ENCODE results near the gene CCDC182. TPM values are rescaled to one million over a fixed set of nuclear protein-coding genes. Genes with fewer than 3 reads are reported as not detected.

The CCDC182 gene
- not detected for total RNA-seq

DNA sequence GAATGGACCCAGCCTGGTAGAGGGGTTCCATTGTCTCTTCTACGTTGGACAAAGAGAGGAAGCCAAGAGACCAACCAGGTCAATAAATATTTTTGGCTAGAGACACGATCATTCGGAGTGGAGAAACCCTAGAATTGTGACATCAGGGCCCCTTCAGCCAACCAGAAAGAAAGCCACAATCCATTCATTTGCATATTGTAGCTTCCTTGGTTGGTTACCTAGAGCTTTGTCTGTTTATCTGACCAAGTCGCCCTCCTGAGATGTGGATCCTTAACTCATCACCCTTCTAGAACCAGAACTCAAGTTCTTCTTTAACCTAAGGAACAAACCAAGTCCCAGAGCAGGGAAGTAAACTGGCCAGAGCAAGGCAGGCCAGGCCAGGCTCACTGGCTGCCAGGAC, at the start of gene CCDC182:
TSS of gene CCDC182 (minus strand) at position 58 of the 400 bp plus-strand sequence. CDS start at position 31, 27 bp downstream.
- no peak for DNase-seq (ENCODE audit: low read depth in 2 of 3, low spot score in 2 of 3)

DNA sequence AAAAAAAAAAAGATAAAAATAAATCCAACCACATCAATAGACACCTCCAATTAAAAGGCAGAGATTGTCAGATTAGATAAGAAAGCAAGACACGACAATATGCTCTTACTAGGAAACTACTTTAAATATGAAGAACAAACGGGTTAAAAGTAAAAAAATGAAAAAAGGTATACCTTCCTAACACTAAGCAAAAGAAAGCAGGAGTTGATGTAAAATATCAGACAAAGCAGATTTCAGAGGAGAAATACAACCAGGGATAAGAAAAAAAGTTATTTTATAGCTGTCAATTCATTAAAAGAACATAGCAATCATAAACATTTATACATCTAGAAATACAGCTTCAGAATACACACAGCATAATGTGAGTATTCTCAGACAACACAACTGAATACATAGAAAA, 49.7 kb upstream of the CCDC182 start:
- DNase-seq (ENCODE audit: low read depth in 2 of 3, low spot score in 2 of 3) = no peak

DNA sequence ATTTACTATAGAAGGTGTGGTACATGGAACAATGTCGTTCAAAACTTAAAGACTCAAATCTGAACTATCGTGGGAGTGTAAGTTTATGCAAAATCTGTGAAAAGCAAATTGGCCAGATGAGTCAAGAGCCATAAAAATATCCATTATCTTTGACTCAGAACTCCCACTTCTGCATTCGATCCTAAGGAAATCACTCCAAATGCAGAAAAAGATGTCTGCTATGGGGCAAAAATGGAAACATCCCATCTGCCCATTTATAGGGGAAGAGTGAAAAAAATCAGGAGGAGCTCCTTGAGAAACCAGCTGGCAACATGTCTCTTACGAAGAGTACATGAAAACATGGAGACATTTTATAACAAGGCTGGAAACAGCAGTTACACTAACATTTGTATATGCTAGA, 43.6 kb upstream of the CCDC182 start:
- no peak for DNase-seq (ENCODE audit: low read depth in 2 of 3, low spot score in 2 of 3)

DNA sequence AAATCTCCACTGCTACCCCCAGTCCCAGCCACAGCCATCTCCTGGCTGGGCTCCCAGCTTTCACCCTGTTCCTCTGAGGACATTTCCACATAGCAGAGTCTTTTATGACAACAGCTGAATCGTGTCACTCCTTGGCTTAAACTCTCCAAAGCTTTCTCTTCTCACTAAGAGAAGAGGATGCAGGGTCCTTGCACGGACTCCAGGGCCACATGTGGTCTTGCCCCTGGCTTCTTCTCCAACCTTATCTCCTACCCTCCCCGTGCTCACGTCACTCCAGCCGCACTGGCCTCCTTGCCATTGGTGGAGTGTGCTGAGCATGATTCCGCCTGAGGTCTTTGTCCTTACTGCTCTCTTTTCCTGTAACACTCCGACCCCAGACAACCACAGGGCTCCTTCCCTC, 39.9 kb upstream of the CCDC182 start:
- DNase-seq (ENCODE audit: low read depth in 2 of 3, low spot score in 2 of 3) = no peak

DNA sequence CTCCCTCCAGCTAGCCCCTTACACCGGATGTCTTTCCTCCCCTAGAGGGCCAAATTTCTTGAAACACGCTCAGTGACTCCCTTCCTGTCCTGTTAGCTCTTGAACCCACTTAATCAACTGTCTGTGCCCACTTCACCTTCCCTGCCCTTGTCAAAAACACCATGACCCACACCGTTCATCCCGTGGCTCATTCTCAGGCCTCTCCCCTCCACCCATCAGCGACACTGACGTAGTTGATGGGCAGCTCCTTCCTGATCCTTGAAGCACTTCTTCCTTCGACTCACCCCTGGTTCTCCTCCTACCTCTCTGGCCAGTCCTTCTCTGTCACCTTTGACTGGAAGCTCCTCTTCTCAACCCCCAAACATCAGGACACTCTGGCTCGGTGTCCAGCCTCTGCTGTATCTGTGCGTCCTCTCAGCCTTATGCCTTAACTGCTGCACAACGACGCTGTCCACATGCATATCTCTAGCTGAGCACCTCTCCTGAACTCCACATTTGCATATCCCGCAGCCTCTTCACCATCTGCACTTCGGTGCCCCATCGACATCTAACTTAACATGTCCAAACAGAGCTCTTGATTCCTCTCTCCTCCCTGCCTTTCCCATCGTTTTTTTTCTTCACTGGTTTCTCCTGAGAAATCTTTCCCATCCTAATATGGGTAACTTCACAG, 39.3 kb upstream of the CCDC182 start:
- DNase-seq (ENCODE audit: low read depth in 2 of 3, low spot score in 2 of 3) = no peak

DNA sequence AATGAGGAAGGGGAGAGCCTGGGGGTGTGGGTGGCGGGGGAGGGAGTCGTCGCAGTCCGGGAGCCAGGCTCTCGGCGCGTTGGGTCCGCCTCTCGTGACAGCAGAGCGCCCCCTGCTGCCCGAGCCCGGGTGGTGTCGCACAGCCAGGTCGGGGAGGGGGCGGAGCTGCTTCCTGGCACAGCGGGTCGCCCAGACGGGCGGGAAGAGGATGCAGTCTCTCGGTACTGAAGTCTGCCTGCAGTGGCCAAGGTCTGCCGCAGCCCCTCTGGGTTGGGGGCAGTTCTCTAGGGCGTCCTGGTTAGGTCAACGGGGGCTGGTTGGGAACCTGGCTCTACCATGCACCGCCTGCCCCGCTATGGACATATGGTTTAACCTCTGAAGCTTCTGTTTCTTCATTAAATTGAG, 38.2 kb upstream of the CCDC182 start:
- DNase-seq (ENCODE audit: low read depth in 2 of 3, low spot score in 2 of 3) = peak; percentile 41 to 88 (median 85)

DNA sequence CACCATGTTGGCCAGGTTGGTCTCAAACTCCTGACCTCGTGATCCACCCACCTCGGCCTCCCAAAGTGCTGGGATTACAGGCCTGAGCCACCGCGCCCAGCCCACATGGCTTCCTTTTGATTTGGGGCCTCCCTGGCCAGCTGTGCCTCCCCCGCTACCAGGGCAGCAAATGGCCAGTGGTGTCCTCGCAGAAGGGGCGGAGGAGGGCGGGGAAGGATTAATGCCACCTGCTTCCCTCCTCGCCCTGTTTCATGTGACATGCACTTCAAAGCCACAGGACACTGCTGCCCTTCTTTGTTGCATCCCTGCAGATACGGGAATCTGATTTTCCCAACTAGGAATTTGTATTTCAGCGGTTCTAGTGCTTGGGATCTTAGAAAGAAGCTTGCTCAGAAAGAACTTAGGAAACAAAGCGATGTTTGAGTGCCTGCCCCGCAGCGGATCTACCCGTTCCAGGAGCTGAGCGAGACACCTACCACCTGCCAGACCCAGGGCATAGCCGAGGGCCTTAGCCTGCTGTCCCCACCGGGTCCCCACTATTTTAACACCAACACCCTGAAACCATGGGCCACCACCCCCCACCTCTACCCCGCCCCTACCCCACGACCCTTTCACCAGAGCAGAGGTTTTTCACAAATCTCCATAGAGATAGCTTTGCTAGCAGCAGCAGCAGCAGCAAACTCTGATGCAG, 37.7 kb upstream of the CCDC182 start:
- no peak for DNase-seq (ENCODE audit: low read depth in 2 of 3, low spot score in 2 of 3)

DNA sequence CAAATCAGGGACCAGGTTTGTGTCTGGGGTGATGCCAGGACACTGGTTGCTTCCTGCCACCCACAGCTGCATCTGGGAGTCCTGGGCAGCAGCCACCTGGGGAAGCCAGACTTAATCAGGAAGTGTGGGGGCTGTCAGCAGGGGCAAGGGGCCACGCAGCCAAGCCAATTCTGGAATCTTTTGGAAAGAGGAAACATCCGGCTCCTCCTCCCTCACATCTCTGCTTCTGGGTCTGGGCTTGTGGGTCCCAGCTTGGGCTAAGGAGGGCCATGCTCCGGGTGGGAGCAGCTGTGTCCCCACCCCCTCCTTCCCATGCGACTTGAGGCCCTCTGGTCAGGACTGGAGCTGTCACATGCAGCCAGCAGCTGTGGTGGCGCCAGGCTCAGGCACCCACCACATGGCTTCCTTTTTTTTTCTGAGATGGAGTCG, 37.0 kb upstream of the CCDC182 start:
- DNase-seq (ENCODE audit: low read depth in 2 of 3, low spot score in 2 of 3) = peak in 2 of 3 donors; percentile 38 to 71

DNA sequence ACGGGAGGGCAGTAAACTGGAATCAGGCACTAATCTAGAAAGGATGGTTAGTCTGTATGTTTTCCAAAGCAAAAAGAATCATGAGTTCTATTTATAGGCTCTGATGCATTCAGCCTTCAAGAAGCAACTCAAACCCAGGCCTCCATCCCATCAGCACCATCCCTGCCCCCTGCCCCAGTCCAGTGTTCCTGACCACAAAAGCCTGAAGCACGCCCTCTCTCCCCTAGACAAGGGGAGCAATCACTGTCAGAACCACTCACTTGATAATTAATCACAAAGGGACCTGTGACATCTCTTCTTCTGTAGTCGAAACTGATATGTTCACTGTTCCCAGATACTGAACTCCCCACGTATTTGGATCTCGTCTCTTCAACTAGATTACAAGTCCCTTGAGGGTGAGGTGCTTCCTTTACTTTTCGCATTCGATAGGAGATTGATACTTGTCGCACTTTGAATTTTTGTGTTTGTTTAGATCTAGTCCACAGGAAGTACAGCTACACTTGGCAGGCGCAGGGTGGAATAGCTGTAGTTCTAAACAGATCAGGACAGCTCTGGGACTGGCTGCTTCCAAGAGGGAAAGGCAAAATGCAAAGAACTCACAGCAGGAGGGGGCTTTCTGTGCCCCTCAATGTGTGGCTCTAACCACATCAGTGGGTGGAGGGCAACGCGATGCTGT, 36.4 kb upstream of the CCDC182 start:
- DNase-seq (ENCODE audit: low read depth in 2 of 3, low spot score in 2 of 3) = no peak

DNA sequence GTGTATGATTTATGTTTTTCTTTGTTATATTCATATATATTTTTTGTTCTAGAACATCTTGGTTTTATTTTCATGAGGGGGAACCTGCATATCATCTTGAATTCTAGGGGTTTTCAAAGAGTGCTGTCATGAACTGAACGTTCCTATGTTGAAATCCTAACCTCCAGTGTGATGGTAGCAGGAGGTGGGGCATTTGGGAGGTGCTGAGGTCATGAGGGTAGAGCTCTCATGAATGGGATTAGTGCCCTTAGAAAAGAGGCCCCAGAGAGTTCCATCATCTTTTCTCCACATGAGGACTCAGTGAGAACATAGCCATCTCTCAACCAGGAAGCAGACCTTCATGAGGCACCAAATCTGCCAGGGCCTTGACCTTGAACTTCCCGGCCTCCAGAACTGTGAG, 34.6 kb upstream of the CCDC182 start:
- DNase-seq (ENCODE audit: low read depth in 2 of 3, low spot score in 2 of 3) = no peak

DNA sequence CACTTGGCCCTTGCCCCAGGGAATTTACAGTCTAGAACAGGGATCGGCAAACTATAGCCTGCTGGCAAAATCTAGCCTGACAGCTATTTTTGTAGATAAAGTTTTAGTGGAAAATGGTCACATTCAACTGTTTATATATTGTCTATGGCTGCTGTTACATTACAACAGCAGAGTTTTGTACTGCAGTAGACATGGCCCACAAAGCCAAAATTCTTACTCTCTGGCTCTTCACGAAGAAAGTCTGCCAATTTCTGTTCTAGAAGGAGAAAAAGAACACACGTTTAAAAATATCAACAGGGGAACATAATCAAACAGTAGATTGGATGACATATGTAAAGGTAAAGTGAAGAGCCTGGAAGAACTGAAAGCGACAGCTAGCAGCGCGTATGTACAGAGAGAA, 33.2 kb upstream of the CCDC182 start:
- DNase-seq (ENCODE audit: low read depth in 2 of 3, low spot score in 2 of 3) = no peak

DNA sequence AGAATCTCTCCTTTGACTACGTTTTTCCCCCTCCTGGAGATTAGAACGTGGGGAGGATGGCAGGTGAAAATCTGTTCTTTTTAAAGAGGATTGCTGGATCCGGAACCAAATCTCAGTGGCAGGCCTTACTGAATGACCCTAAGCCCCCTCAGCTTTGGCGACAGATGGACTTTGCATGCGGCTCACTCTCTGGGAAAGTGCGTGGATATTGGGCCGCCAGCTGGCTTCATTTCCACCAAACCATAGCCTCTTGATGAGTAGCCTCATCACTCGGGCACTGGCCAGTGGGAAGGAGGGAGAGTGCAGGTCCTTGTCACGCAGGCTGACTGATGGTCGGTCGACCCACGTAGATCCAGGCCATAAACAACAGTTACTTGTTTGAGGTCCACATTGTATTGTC, 31.3 kb upstream of the CCDC182 start:
- no peak for DNase-seq (ENCODE audit: low read depth in 2 of 3, low spot score in 2 of 3)

DNA sequence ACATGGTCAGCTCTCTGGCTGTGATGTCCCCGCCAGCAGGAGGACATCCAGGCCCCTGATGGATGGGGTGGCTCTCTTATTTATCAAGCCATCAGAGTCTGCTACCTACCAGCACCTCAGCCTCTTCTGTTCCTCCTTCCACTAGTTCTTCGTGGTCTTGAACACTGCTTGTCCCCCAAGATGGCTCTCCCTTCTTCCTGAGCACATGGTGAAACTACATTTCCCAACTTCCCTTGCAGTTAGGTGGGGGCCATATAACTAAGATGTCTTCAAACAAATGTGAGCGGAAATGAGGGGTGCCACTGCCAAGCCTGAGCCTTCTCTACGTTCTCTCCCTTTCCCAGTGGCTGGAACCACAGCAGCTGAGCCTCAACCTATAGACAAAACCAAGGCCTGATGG, 29.8 kb upstream of the CCDC182 start:
- DNase-seq (ENCODE audit: low read depth in 2 of 3, low spot score in 2 of 3) = no peak

DNA sequence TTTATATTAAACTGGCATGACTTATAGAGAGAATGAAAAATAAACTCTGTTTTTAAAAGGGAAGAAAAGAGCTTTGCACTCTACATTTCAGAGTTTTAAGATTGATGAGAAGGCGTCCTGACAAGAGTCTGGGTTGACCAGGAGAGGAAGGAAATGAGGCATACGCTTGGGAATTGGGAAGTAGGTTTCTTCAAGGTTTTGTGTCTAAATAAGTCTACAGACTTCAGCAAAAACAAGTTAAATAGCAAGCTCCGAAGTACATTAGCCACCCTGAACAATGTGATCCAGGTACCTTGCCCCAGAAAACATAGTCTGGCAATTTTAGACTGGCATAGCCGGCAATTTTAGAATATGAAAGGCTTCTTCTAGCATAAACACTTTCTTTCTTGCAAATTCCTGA, 28.5 kb upstream of the CCDC182 start:
- no peak for DNase-seq (ENCODE audit: low read depth in 2 of 3, low spot score in 2 of 3)

DNA sequence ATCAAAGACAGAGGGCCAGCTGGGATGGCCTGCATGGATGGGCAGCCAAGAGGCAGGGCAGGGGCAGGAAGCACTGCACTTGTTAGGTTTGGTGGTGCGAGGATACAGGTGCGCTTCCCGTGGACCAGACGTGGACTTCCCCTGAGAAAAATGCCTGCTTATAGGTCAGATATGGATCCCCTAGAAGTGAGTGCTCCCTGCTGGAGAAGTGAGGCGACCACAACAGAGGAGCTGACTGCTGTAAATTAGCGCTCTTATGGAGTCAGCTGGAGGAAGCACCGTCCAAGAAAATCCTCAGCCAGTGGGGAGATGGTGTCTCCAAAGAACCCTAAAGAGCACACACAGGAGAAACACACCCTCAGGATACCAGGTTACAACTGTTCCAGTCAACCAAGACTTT, 27.7 kb upstream of the CCDC182 start:
- DNase-seq (ENCODE audit: low read depth in 2 of 3, low spot score in 2 of 3) = no peak

DNA sequence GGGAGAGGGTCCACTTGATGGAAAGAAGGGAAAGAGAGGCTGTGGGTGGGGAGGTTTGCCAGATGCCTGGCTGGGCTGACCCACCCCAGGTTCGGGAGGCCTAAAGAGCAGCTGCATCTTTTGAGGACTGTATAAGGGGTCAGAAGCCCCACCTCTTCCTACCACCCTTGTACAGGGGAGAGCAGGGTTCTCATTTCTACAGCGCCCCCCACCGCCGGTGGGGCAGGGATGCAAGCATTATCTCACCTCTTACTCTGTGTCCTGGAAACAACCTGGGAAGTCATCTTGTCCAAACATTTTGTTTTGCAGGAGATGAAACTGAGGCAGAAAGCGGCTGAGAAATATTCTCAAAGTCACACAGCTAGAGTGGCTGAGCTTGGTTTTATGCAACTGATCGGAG, 22.5 kb upstream of the CCDC182 start:
- no peak for DNase-seq (ENCODE audit: low read depth in 2 of 3, low spot score in 2 of 3)

DNA sequence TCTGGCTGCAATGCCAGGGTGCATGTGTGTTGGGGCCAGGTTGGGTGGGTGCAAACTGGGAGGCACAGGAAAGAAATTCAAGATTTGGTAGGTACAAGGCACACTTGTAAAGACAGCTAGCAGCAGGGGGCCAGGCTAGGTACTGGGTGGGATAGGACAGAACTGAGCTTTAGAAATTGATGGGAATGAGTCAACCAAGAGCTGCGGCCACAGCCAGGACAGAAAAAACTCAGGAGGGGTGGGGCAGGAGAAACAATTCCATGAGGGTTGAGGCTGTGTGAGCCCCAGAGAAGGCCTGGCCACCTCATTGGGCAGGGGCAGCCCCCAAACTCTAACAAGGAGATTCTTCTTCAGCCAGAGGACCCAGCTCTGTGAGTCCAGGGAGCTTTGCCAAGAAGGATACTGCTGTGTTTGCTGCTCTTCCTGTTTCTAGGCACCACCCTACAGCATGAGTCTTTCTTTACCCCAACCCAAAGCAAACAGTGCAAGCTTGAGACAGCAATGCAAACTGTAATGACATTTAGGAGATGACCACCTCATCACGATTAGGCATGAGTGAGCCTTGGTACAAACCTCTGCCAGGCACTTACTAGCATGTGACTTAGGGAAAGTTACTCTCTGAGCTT, 21.3 kb upstream of the CCDC182 start:
- peak in 1 of 3 donors; percentile 17 for DNase-seq (ENCODE audit: low read depth in 2 of 3, low spot score in 2 of 3)

DNA sequence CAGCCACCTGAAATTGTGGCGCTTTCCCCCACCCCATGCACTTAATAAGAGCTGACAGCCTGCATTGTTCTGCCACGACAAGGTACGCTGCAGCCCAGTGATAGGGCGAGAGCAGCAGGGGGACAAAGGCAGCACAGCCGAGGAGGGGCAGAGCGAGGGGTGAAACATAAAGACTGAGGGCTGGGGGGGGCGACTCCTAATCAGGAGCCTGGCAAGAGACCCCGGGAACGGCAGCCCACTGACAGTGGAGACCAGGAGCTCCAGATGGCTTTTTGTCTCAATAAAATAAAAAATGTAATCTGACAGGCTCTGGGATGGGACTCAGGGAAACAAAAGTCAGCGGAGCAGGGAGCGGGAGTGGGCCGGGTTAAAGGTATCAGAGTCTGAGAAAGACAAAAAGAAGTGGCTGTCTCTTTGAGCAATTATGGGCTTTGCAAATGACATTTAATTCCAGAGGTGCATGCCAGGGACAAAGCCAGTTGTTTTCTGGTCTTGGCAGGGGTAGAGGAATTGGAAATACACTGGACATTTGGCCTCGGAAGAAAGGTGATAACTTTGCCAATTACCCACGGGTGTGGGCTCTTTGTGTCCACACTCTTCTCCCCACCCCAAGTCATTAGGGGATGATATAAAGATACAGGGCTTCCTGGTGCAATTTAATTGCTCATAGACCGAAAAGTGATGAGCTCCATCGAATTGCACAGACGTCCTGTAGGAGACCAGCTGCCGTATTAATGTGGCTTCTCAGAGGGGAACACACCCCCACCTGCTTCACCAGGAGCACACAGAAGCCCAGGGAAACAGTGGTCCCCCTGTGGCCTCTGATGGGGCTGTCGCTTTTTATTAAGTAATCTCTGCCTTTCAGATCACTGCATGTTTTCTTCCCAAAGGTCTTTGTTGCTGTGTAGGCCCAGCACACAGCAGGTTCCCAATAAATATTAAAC, 17.6 kb upstream of the CCDC182 start:
- DNase-seq (ENCODE audit: low read depth in 2 of 3, low spot score in 2 of 3) = no peak

DNA sequence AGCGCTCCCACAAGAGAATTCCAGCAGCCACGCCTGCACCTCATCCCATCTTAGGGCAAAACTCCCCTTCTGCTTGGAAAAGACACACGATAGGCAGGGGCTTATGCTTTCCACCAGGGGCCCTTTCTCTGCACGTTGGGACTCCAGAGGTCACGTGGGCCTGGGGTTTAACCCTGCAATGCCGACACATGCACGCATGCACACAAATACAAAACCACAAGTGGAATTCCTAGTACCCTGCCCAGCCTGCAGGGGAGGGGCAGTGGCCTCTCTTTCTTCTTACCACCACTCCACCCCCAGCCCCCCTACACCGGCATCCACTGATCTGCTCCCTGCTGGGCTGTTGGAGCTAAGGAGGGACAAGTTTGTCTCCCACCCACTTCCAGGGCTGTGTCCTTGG, 16.8 kb upstream of the CCDC182 start:
- no peak for DNase-seq (ENCODE audit: low read depth in 2 of 3, low spot score in 2 of 3)

DNA sequence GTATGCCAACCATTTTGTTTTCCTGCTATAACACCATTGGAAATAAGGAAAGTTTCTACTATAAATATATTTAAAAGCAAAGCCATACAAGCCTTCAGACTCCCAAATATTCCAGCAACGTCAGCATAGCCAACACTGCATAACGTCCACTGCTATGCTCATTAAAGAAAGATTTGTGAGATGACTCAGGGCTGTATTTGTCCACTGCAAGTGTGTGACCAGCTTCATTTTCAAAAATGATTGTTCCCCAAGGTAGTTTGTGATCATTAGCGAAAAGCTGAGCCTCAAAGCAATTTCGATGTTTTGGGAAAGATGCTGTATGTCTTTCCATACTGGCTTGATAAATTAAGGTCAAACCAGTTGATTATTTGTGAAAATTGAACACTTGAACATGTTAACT, 14.9 kb upstream of the CCDC182 start:
- no peak for DNase-seq (ENCODE audit: low read depth in 2 of 3, low spot score in 2 of 3)

Data from hematopoietic multipotent progenitor cell (in vitro differentiated cells).